PC-3 (cell line): Measurements from ENCODE around the gene POMT1.

ENCODE experiments used
- EZH2phosphoT487 ChIP-seq: fragments of 300-600 bp; sonication (generic); IDR thresholded peaks from 2 replicates; pipeline ENCODE4 v1.6.1; 2018; ENCODE audit warnings: mild to moderate bottlenecking, antibody characterized with exemption, low read length, borderline replicate concordance
- TF ChIP-seq, protein P1 (sequence below): fragments of 300-600 bp; sonication (generic); conservative IDR thresholded peaks from 2 replicates; pipeline ENCODE4 v1.5.1; 2017; ENCODE audit warnings: antibody characterized with exemption, low read depth, mild to moderate bottlenecking, low read length

DNA sequence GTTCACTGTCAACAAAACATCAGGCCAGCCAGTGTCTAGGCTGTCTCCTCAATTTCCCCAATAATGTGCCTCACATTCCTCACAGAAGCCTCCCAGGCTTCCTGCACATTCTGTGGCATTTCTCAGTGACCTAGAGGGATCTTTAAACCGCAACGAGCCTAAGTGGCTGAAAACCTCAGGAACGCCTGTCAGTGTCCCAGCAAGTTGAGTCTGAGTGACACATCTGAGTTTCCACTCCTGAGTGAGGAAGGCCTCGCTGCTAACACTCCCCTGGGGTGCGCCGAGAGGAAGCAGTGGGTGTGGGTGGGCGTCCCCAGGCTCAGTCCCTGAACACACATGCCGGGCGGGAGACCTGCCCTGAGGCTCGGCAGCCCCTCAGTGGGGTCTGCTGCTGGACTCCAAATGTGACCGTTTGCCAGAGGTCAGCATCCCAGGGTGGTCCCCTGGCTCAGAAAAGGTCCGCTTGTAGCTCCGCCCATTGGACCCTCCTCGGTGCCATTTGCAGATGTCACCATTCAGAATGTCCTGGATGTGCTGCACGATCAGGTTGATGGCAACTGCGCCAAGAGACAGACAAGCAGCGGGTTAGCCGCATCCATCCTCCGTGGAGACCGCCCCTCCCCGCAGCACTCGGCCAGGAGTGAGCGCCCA lies 22.1 kb downstream of the POMT1 start:
- TF ChIP-seq, protein P1, sequence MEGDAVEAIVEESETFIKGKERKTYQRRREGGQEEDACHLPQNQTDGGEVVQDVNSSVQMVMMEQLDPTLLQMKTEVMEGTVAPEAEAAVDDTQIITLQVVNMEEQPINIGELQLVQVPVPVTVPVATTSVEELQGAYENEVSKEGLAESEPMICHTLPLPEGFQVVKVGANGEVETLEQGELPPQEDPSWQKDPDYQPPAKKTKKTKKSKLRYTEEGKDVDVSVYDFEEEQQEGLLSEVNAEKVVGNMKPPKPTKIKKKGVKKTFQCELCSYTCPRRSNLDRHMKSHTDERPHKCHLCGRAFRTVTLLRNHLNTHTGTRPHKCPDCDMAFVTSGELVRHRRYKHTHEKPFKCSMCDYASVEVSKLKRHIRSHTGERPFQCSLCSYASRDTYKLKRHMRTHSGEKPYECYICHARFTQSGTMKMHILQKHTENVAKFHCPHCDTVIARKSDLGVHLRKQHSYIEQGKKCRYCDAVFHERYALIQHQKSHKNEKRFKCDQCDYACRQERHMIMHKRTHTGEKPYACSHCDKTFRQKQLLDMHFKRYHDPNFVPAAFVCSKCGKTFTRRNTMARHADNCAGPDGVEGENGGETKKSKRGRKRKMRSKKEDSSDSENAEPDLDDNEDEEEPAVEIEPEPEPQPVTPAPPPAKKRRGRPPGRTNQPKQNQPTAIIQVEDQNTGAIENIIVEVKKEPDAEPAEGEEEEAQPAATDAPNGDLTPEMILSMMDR, result no peak
- no peak for TF ChIP-seq EZH2phosphoT487
